ENCODE data around the gene DALRD3.

DALRD3 gene

DNA sequence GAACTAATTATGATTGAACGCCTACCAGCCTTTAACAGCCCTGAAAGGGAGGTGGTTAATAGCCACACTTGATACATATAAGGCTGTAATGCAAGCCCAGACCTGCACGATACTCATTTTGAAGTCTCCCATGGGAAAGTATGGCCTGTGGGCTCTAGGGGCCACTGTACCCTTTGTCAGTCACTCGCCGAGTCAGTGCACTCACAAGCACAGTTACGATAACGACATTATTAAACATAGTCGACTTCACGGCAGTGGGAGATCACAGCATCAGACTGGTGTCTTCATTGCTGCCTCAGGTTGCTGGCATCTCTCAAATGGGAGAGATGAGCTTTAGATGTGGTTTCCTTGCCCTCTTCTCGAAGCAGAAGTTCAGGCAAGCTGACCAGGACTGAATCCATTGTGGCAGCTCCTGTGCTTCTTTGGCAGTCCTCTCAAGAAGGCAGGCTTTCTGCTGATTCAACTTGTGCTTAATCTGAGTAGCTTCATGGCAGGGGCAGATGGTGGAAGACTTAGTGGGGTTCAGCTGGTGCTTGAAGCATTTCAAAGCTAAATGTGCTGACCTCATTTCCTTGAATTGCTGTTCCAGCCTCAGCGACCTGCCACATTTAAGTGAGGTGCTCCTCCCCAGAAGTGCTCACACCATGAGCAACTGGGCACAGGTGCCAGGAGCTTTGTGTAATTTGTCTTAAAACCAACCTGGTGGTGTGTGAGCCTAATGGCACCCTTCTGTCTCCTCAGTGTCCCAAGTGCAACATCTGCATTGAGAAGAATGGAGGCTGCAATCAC lies 44.1 kb downstream of the DALRD3 start:
- DNase-seq: no peak

DNA sequence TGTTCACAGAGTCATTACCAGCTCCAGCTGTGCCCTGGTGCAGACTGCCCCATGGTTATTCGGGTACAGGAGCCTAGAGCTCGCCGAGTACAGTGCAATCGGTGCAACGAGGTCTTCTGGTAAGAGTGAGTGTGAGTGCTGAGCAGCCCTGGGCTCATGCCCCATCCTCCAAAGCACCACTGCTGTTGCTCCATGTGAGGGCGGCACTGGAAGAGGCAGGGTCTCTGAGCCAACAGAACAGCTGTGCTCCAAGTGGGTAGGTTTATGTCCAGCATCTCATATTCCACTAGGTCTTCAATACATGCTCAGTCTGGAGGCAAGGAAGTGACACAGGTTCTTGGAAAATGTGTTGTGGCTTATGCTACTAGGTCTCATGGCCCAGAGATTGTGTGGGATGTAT lies 47.8 kb downstream of the DALRD3 start:
- DNase-seq: no peak

GRCh38 chr3:48966876-48967361 lies 51.5 kb downstream of the DALRD3 start:
- DNase-seq: no peak

- no peak for DNase-seq
Measured at GRCh38 chr3:48966367-48966766, 52.0 kb downstream of the DALRD3 start.
